IMR-90 (cell line): ENCODE measurements around the gene DAB1. TPM values are rescaled to one million over a fixed set of nuclear protein-coding genes. Genes with fewer than 3 reads are reported as not detected.
A peak's percentile ranks its signal among the peaks of the same experiment; 100 is the strongest.

ENCODE experiments used
- ATAC-seq: fragments of 200-7000 bp; cut with Tn5 transposase; 2 replicates; pipeline ENCODE4 v1.9.1; 2020; ENCODE audit warnings: low read depth, mild to moderate bottlenecking, moderate library complexity
- BruUV-seq: library from RNA; stranded (reverse); fragments of 400-500 nt; replicated peaks from 2 replicates; lab custom pipeline; 2021; lab: Mats Ljungman, UMichigan
- CTCF ChIA-PET: fragments of 300-600 bp; formaldehyde crosslinking; extraction: SDS; loops from one replicate; lab custom pipeline; 2021; ENCODE audit warnings: antibody characterized with exemption; lab: Yijun Ruan, JAX
- POLR2A ChIA-PET: fragments of 300-600 bp; sonication (Branson Sonifier 250); formaldehyde crosslinking; loops from one replicate; lab custom pipeline; 2022; ENCODE audit warnings: antibody characterized with exemption; ENCODE audit not compliant: unreplicated experiment; lab: Charles Lee
- DNase-seq: peaks from one replicate; pipeline ENCODE4 v3.0.0; 2013
- H2AFZ ChIP-seq: replicated peaks from 2 replicates; pipeline ENCODE3; 2013; ENCODE audit warnings: low read length, mild to moderate bottlenecking; ENCODE audit not compliant: poor library complexity
- H2AK5ac ChIP-seq: 2 replicates; pipeline ENCODE4 v1.6.1; 2013; ENCODE audit warnings: low read depth, low read length, inconsistent platforms
- H2AK9ac ChIP-seq: replicated peaks from 2 replicates; pipeline ENCODE3; 2013; ENCODE audit warnings: mild to moderate bottlenecking, low read depth, low read length, moderate library complexity; ENCODE audit not compliant: poor library complexity
- H2BK120ac ChIP-seq: 2 replicates; pipeline ENCODE4 v1.6.1; 2013; ENCODE audit warnings: low read depth, low read length, inconsistent platforms
- H2BK15ac ChIP-seq: 3 replicates; pipeline ENCODE4 v1.6.1; 2013; ENCODE audit warnings: low read depth, low read length, inconsistent platforms
- H2BK20ac ChIP-seq: 2 replicates; pipeline ENCODE4 v1.6.1; 2013; ENCODE audit warnings: low read depth, mild to moderate bottlenecking, inconsistent platforms, low read length, moderate library complexity
- H2BK5ac ChIP-seq: 2 replicates; pipeline ENCODE4 v1.6.1; 2013; ENCODE audit warnings: mild to moderate bottlenecking, low read depth, low read length, inconsistent platforms; ENCODE audit not compliant: poor library complexity, severe bottlenecking
- H3K14ac ChIP-seq: replicated peaks from 2 replicates; pipeline ENCODE4 v1.6.1; 2013; ENCODE audit warnings: low read depth, low read length, inconsistent platforms
- H3K18ac ChIP-seq: 2 replicates; pipeline ENCODE4 v1.6.1; 2013; ENCODE audit warnings: low read depth, low read length, control low read depth
- H3K23ac ChIP-seq: 2 replicates; pipeline ENCODE4 v1.6.1; 2013; ENCODE audit warnings: low read depth, low read length, inconsistent platforms
- H3K27ac ChIP-seq: 2 replicates; pipeline ENCODE4 v1.5.1; 2013; ENCODE audit warnings: mild to moderate bottlenecking, control low read depth, low read length; ENCODE audit not compliant: insufficient read depth
- H3K27me3 ChIP-seq: 2 replicates; pipeline ENCODE4 v1.6.1; 2013; ENCODE audit warnings: low read length; ENCODE audit not compliant: control insufficient read depth, insufficient read depth
- H3K36me3 ChIP-seq: 2 replicates; pipeline ENCODE4 v1.6.1; 2013; ENCODE audit warnings: low read length, mixed read lengths; ENCODE audit not compliant: control insufficient read depth, insufficient read depth
- H3K4ac ChIP-seq: 2 replicates; pipeline ENCODE4 v1.6.1; 2013; ENCODE audit warnings: low read depth, low read length, inconsistent platforms
- H3K4me1 ChIP-seq: 2 replicates; pipeline ENCODE4 v1.6.1; 2013; ENCODE audit warnings: low read length, mixed read lengths; ENCODE audit not compliant: control insufficient read depth, insufficient read depth
- H3K4me2 ChIP-seq: 2 replicates; pipeline ENCODE4 v1.6.1; 2013; ENCODE audit warnings: low read depth, mild to moderate bottlenecking, control low read depth, low read length, moderate library complexity
- H3K4me3 ChIP-seq: 2 replicates; pipeline ENCODE4 v1.5.1; 2013; ENCODE audit warnings: low read depth, mild to moderate bottlenecking, control low read depth, low read length, moderate library complexity; ENCODE audit not compliant: insufficient read depth
- H3K56ac ChIP-seq: 2 replicates; pipeline ENCODE4 v1.6.1; 2013; ENCODE audit warnings: low read length, inconsistent platforms; ENCODE audit not compliant: insufficient read depth; ENCODE audit errors: extremely low read depth
- H3K79me1 ChIP-seq, 2 experiments: 2 replicates each; pipeline ENCODE4 v1.6.1; 2013; ENCODE audit warnings: low read length in 2 of 2, inconsistent platforms in 1 of 2, low read depth in 1 of 2
- H3K9ac ChIP-seq: 2 replicates; pipeline ENCODE4 v1.6.1; 2013; ENCODE audit warnings: low read depth, low read length, control low read depth
- H3K9me1 ChIP-seq: 2 replicates; pipeline ENCODE4 v1.6.1; 2013; ENCODE audit warnings: low read length, inconsistent platforms; ENCODE audit not compliant: insufficient read depth
- H3K9me3 ChIP-seq: 2 replicates; pipeline ENCODE4 v1.6.1; 2013; ENCODE audit warnings: low read length; ENCODE audit not compliant: control insufficient read depth, insufficient read depth
- H4K20me1 ChIP-seq: 2 replicates; pipeline ENCODE4 v1.6.1; 2013; ENCODE audit warnings: low read length, inconsistent platforms; ENCODE audit not compliant: insufficient read depth
- H4K5ac ChIP-seq: 2 replicates; pipeline ENCODE4 v1.6.1; 2013; ENCODE audit warnings: mild to moderate bottlenecking, low read depth, low read length, control low read depth
- H4K8ac ChIP-seq, 2 experiments: 2 replicates each; pipeline ENCODE4 v1.6.1; 2013; ENCODE audit warnings: low read depth in 2 of 2, low read length in 2 of 2, control low read depth in 1 of 2, inconsistent platforms in 1 of 2
- H4K91ac ChIP-seq: 2 replicates; pipeline ENCODE4 v1.6.1; 2013; ENCODE audit warnings: low read depth, low read length, inconsistent platforms; ENCODE audit not compliant: insufficient read depth
- BHLHE40 ChIP-seq: fragments of 150-350 bp; IDR thresholded peaks from 2 replicates; pipeline ENCODE4 v1.6.1; 2016; ENCODE audit warnings: mild to moderate bottlenecking, low read depth, low read length
- CEBPB ChIP-seq: IDR thresholded peaks from 2 replicates; pipeline ENCODE4 v1.6.1; 2012; ENCODE audit warnings: low read depth, low read length, improper control_type of control experiment
- CHD1 ChIP-seq: IDR thresholded peaks from 2 replicates; pipeline ENCODE4 v1.6.1; 2012; ENCODE audit warnings: low read depth, low read length, improper control_type of control experiment
- FOS ChIP-seq: fragments of 150-350 bp; IDR thresholded peaks from 2 replicates; pipeline ENCODE4 v1.6.1; 2016; ENCODE audit warnings: low read depth, low read length
- MAFK ChIP-seq: IDR thresholded peaks from 2 replicates; pipeline ENCODE4 v1.6.1; 2012; ENCODE audit warnings: low read depth, low read length, improper control_type of control experiment
- MAZ ChIP-seq: IDR thresholded peaks from 2 replicates; pipeline ENCODE4 v1.6.1; 2012; ENCODE audit warnings: low read depth, mild to moderate bottlenecking, low read length, improper control_type of control experiment, moderate library complexity, borderline replicate concordance
- MXI1 ChIP-seq: IDR thresholded peaks from 2 replicates; pipeline ENCODE4 v1.6.1; 2012; ENCODE audit warnings: low read depth, mild to moderate bottlenecking, low read length, moderate library complexity, borderline replicate concordance
- NFE2L2 ChIP-seq: fragments of 150-350 bp; IDR thresholded peaks from 2 replicates; pipeline ENCODE4 v1.6.1; 2016; ENCODE audit warnings: low read depth, mild to moderate bottlenecking, low read length
- POLR2A ChIP-seq: IDR thresholded peaks from 2 replicates; pipeline ENCODE4 v1.6.1; 2012; ENCODE audit warnings: mild to moderate bottlenecking, low read depth, low read length
- RAD21 ChIP-seq: IDR thresholded peaks from 2 replicates; pipeline ENCODE4 v1.6.1; 2012; ENCODE audit warnings: low read length, improper control_type of control experiment
- RCOR1 ChIP-seq: IDR thresholded peaks from 2 replicates; pipeline ENCODE4 v1.6.1; 2012; ENCODE audit warnings: mild to moderate bottlenecking, low read length, improper control_type of control experiment; ENCODE audit not compliant: insufficient replicate concordance
- RFX5 ChIP-seq: IDR thresholded peaks from 2 replicates; pipeline ENCODE4 v1.8.0; 2012; ENCODE audit warnings: low read depth, mild to moderate bottlenecking, low read length, moderate library complexity
- SMC3 ChIP-seq: fragments of 150-350 bp; IDR thresholded peaks from 2 replicates; pipeline ENCODE4 v1.6.1; 2016; ENCODE audit warnings: low read depth, mild to moderate bottlenecking, antibody characterized with exemption, low read length, moderate library complexity
- WGBS, 2 experiments: methylation state at CpG; one replicate each; pipeline versions ENCODE4 v1.1.5 to v1.1.7; 2013; ENCODE audit warnings: missing lambda C conversion rate in 2 of 2; ENCODE audit not compliant: insufficient read length in 1 of 2; ENCODE audit errors: extremely low coverage in 2 of 2; 5-methylcytosine and 5-hydroxymethylcytosine counted together
- dilution Hi-C: fragments of 300-500 bp; cut with HindIII; formaldehyde crosslinking; loops from one replicate; pipeline ENCODE4 v1.14.3; 2018; ENCODE audit warnings: low sequenced_read_pairs; ENCODE audit not compliant: unreplicated experiment
- in situ Hi-C: fragments of 300-500 bp; cut with MboI; formaldehyde crosslinking; loops from 3 replicates; pipeline ENCODE4 v1.14.3; 2019; ENCODE audit warnings: low sequenced_read_pairs, inconsistent platforms, mixed read lengths
- intact Hi-C: fragments of 100-400 bp; cut with micrococcal nuclease; formaldehyde crosslinking; loops from 2 replicates; pipeline ENCODE4 v1.10.0; 2022
- polyA plus RNA-seq, 3 experiments: library from polyadenylated mRNA; depleted of rRNA; stranded (reverse); fragments of >200 nt; gene quantifications; 2 replicates each; pipeline ENCODE4 v1.2.3, GENCODE V29; 2012; ENCODE audit warnings: low replicate concordance in 1 of 3
- total RNA-seq: library from RNA; depleted of rRNA; stranded (reverse); fragments of >200 nt; gene quantifications from 2 replicates; pipeline ENCODE4 v1.2.3, GENCODE V29; 2012
- TF ChIP-seq, protein P1 (sequence below): conservative IDR thresholded peaks from 2 replicates; pipeline ENCODE4 v1.5.1; 2012; ENCODE audit warnings: mild to moderate bottlenecking, low read depth, low read length, improper control_type of control experiment
- TF ChIP-seq, protein P2 (sequence below): fragments of 150-350 bp; IDR thresholded peaks from 2 replicates; pipeline ENCODE4 v1.6.1; 2016; ENCODE audit warnings: low read depth, mild to moderate bottlenecking, low read length, moderate library complexity, borderline replicate concordance
- TF ChIP-seq, protein P3 (sequence below): fragments of 150-350 bp; IDR thresholded peaks from 2 replicates; pipeline ENCODE4 v1.6.1; 2017; ENCODE audit warnings: mild to moderate bottlenecking, antibody characterized with exemption, low read length, low read depth

DAB1 gene
- total and polyA plus RNA-seq, 2 of the 4 experiments (the other 2 are of a cell fraction), result 0.18 to 0.41 TPM

DNA sequence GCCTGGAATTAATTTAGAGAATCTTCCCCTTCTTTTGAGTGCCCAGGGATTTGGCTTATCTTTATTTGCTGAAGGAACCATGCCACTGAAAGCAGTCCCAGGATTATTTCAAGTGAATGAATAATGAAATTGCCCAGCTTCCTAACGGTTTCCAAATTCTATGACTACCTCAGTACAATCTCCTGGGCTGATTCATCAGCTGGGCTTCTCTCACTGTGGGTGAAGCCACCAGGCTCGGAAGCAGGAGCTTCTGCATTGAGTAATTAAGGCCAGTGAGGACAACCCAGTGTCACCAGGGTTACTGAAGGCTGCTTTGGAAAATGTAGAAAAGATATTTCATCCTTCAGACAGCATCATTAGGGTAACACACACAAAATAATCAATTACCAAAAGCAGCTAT is 169.8 kb downstream of the DAB1 start:
- Histone ChIP-seq H3K18ac (no peak overlapping the region), H3K36me3 (no peaks in the 10 kb centered on the region), H2AK5ac (no peak overlapping the region), H4K5ac (no peak overlapping the region), H2AFZ (no peak overlapping the region), H3K14ac (no peak overlapping the region), H2AK9ac (no peak overlapping the region), H3K27me3 (no peaks in the 10 kb centered on the region), H3K9ac (no peak overlapping the region), H4K8ac (no peak overlapping the region), H3K9me3 (no peaks in the 10 kb centered on the region), H3K4me3 (no peak overlapping the region), H2BK15ac (no peak overlapping the region), H2BK5ac (no peak overlapping the region), H3K79me1 (no peaks in the 10 kb centered on the region), H3K4ac (no peak overlapping the region), H4K20me1 (no peaks in the 10 kb centered on the region), H3K23ac (no peak overlapping the region), H3K9me1 (no peaks in the 10 kb centered on the region), H3K4me2 (no peak overlapping the region), H3K56ac (no peak overlapping the region), H2BK20ac (no peak overlapping the region), H3K27ac (no peak overlapping the region), H2BK120ac (no peak overlapping the region), H3K4me1 (peaks cover 4% of the 10 kb centered on the region; the same call in 1 of the 2 replicates), H4K91ac (no peak overlapping the region)
- in situ Hi-C loops (no loop called here), intact Hi-C loops (no loop called here), dilution Hi-C loops (no loop called here)
- POLR2A ChIA-PET, result no interaction called here
- ATAC-seq (peak; percentile 85), DNase-seq (peak; percentile 32)
- no CpG with 5 or more reads among the region's 2 CpGs for WGBS, 2 experiments
- CTCF ChIA-PET, result no interaction called here
- TF ChIP-seq BHLHE40 (no peak), SMC3 (no peak), RFX5 (no peak), CEBPB (no peak; the same call in 1 of the 2 replicates), CHD1 (no peak), MAFK (no peak), RAD21 (no peak), MXI1 (no peak), FOS (no peak), NFE2L2 (no peak), MAZ (no peak), RCOR1 (no peak), POLR2A (no peak)
- TF ChIP-seq, protein P1, sequence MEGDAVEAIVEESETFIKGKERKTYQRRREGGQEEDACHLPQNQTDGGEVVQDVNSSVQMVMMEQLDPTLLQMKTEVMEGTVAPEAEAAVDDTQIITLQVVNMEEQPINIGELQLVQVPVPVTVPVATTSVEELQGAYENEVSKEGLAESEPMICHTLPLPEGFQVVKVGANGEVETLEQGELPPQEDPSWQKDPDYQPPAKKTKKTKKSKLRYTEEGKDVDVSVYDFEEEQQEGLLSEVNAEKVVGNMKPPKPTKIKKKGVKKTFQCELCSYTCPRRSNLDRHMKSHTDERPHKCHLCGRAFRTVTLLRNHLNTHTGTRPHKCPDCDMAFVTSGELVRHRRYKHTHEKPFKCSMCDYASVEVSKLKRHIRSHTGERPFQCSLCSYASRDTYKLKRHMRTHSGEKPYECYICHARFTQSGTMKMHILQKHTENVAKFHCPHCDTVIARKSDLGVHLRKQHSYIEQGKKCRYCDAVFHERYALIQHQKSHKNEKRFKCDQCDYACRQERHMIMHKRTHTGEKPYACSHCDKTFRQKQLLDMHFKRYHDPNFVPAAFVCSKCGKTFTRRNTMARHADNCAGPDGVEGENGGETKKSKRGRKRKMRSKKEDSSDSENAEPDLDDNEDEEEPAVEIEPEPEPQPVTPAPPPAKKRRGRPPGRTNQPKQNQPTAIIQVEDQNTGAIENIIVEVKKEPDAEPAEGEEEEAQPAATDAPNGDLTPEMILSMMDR, result no peak
- TF ChIP-seq, protein P2, sequence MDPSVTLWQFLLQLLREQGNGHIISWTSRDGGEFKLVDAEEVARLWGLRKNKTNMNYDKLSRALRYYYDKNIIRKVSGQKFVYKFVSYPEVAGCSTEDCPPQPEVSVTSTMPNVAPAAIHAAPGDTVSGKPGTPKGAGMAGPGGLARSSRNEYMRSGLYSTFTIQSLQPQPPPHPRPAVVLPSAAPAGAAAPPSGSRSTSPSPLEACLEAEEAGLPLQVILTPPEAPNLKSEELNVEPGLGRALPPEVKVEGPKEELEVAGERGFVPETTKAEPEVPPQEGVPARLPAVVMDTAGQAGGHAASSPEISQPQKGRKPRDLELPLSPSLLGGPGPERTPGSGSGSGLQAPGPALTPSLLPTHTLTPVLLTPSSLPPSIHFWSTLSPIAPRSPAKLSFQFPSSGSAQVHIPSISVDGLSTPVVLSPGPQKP, result no peak
- TF ChIP-seq, protein P3, sequence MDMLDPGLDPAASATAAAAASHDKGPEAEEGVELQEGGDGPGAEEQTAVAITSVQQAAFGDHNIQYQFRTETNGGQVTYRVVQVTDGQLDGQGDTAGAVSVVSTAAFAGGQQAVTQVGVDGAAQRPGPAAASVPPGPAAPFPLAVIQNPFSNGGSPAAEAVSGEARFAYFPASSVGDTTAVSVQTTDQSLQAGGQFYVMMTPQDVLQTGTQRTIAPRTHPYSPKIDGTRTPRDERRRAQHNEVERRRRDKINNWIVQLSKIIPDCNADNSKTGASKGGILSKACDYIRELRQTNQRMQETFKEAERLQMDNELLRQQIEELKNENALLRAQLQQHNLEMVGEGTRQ, result no peak
- no TSS peak for BruUV-seq
